ENCODE data around the gene POLR2A. TPM values are rescaled to one million over a fixed set of nuclear protein-coding genes. Genes with fewer than 3 reads are reported as not detected.

Gene POLR2A
- total RNA-seq, 1 donor from 2014 or later, result 121 TPM

GRCh38 chr17:7508145-7508544 is 24.0 kb downstream of the POLR2A start:
- Mint-ChIP-seq H3K4me1 (ENCODE audit: low read depth) (no peaks in the 10 kb centered on the region), H3K27me3 (ENCODE audit: low read depth) (no peaks in the 10 kb centered on the region), H3K36me3 (ENCODE audit: low read depth) (peaks cover 55% of the 10 kb centered on the region), H3K9me3 (ENCODE audit: low read depth) (no peaks in the 10 kb centered on the region), H3K27ac (ENCODE audit: unreplicated experiment) (no peak overlapping the region), H3K4me3 (ENCODE audit: unreplicated experiment) (no peak overlapping the region)
- TF ChIP-seq, protein P1, sequence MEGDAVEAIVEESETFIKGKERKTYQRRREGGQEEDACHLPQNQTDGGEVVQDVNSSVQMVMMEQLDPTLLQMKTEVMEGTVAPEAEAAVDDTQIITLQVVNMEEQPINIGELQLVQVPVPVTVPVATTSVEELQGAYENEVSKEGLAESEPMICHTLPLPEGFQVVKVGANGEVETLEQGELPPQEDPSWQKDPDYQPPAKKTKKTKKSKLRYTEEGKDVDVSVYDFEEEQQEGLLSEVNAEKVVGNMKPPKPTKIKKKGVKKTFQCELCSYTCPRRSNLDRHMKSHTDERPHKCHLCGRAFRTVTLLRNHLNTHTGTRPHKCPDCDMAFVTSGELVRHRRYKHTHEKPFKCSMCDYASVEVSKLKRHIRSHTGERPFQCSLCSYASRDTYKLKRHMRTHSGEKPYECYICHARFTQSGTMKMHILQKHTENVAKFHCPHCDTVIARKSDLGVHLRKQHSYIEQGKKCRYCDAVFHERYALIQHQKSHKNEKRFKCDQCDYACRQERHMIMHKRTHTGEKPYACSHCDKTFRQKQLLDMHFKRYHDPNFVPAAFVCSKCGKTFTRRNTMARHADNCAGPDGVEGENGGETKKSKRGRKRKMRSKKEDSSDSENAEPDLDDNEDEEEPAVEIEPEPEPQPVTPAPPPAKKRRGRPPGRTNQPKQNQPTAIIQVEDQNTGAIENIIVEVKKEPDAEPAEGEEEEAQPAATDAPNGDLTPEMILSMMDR (IDR thresholded peaks at IDR 0.05), result no peak
- DNase-seq (ENCODE audit: low spot score), result no peak

DNA sequence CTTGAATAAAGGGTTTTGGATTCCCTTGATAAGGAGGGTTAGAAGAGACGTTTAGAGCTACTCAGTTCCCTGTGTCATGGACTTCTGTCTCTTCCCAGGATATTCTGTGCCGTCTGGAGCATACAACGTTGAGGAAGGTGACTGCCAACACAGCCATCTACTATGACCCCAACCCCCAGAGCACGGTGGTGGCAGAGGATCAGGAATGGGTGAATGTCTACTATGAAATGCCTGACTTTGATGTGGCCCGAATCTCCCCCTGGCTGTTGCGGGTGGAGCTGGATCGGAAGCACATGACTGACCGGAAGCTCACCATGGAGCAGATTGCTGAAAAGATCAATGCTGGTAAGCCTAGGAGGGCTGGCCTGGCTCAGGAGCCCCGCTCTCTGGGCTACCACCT is 24.7 kb downstream of the POLR2A start:
- Mint-ChIP-seq H3K4me1 (ENCODE audit: low read depth) (no peaks in the 10 kb centered on the region), H3K36me3 (ENCODE audit: low read depth) (peaks cover 54% of the 10 kb centered on the region), H3K27ac (ENCODE audit: unreplicated experiment) (no peak overlapping the region), H3K4me3 (ENCODE audit: unreplicated experiment) (no peak overlapping the region), H3K27me3 (ENCODE audit: low read depth) (no peaks in the 10 kb centered on the region), H3K9me3 (ENCODE audit: low read depth) (no peaks in the 10 kb centered on the region)
- TF ChIP-seq, protein P1 (IDR thresholded peaks at IDR 0.05), result no peak
- no peak for DNase-seq (ENCODE audit: low spot score)

DNA sequence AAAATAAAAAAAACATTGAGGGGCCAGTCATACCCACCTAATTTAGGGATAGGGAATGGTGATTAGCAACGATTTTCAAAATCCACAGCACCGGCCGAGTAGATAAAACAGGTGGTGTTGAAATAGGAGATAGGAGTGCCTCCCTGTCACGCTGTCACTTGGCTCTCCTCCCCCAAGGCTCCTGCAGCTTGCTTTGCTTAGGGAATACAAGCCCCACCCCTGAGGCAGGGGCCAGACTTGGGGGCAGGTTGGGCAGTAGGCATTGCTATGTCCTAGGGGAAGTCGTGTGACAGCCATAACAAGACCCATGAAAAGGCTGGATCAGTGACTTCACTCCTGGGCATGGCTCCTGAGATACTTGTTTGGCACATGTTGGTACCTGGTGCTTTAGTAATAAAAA is 25.8 kb downstream of the POLR2A start:
- TF ChIP-seq, protein P1 (IDR thresholded peaks at IDR 0.05), result no peak
- Mint-ChIP-seq H3K27me3 (ENCODE audit: low read depth) (no peaks in the 10 kb centered on the region), H3K9me3 (ENCODE audit: low read depth) (no peaks in the 10 kb centered on the region), H3K4me3 (ENCODE audit: unreplicated experiment) (no peak overlapping the region), H3K4me1 (ENCODE audit: low read depth) (peaks cover 4% of the 10 kb centered on the region), H3K36me3 (ENCODE audit: low read depth) (peaks cover 50% of the 10 kb centered on the region), H3K27ac (ENCODE audit: unreplicated experiment) (no peak overlapping the region)
- no peak for DNase-seq (ENCODE audit: low spot score)

GRCh38 chr17:7511108-7511507 is 26.9 kb downstream of the POLR2A start:
- Mint-ChIP-seq H3K4me1 (ENCODE audit: low read depth) (peaks cover 4% of the 10 kb centered on the region), H3K4me3 (ENCODE audit: unreplicated experiment) (no peak overlapping the region), H3K9me3 (ENCODE audit: low read depth) (no peaks in the 10 kb centered on the region), H3K27ac (ENCODE audit: unreplicated experiment) (no peak overlapping the region), H3K27me3 (ENCODE audit: low read depth) (no peaks in the 10 kb centered on the region), H3K36me3 (ENCODE audit: low read depth) (peaks cover 47% of the 10 kb centered on the region)
- DNase-seq (ENCODE audit: low spot score), result no peak
- TF ChIP-seq, protein P1 (IDR thresholded peaks at IDR 0.05), result no peak

DNA sequence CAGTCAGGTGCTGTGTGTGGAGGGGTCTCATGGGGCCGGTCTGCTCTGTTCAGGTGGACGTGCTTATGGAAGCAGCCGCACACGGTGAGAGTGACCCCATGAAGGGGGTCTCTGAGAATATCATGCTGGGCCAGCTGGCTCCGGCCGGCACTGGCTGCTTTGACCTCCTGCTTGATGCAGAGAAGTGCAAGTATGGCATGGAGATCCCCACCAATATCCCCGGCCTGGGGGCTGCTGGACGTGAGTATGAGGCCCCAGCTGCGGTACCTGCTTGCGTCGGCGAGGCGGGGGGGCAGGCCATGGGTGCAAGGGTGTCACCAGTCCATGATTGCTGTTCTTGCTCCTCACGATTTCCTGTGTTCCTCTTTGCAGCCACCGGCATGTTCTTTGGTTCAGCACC is 27.9 kb downstream of the POLR2A start:
- H3K4me3 Mint-ChIP-seq (ENCODE audit: unreplicated experiment), result no peak overlapping the region
- H3K9me3 Mint-ChIP-seq (ENCODE audit: low read depth), result no peaks in the 10 kb centered on the region
- TF ChIP-seq, protein P1 (IDR thresholded peaks at IDR 0.05), result no peak
- no peak overlapping the region for H3K27ac Mint-ChIP-seq (ENCODE audit: unreplicated experiment)
- no peaks in the 10 kb centered on the region for H3K27me3 Mint-ChIP-seq (ENCODE audit: low read depth)
- H3K36me3 Mint-ChIP-seq (ENCODE audit: low read depth), result peaks cover 42% of the 10 kb centered on the region
- peaks cover 4% of the 10 kb centered on the region for H3K4me1 Mint-ChIP-seq (ENCODE audit: low read depth)
- DNase-seq (ENCODE audit: low spot score), result no peak

Measured in chondrocyte (in vitro differentiated cells).